Parathyroid adenoma (tissue), 2 donors: ENCODE results near the gene PGM5.

Experiments used
- H2AFZ ChIP-seq: fragments of 300-600 bp; sonication (generic); one replicate; pipeline ENCODE4 v1.7.0; 2017; ENCODE audit warnings: antibody characterized with exemption, mild to moderate bottlenecking
- H3K27ac ChIP-seq: fragments of 300-600 bp; sonication (generic); one replicate; pipeline ENCODE4 v1.7.0; 2017
- H3K27me3 ChIP-seq: fragments of 300-600 bp; sonication (generic); one replicate; pipeline ENCODE4 v1.7.0; 2017; ENCODE audit warnings: low read length; ENCODE audit not compliant: control insufficient read depth, insufficient read depth
- H3K36me3 ChIP-seq: fragments of 300-600 bp; sonication (generic); one replicate; pipeline ENCODE4 v1.7.0; 2017; ENCODE audit warnings: low read length; ENCODE audit not compliant: control insufficient read depth, insufficient read depth
- H3K4me1 ChIP-seq: fragments of 300-600 bp; sonication (generic); one replicate; pipeline ENCODE4 v1.7.0; 2017; ENCODE audit warnings: control low read depth
- H3K4me2 ChIP-seq: fragments of 300-600 bp; sonication (generic); one replicate; pipeline ENCODE4 v1.7.0; 2017; ENCODE audit warnings: low read length
- H3K4me3 ChIP-seq: fragments of 300-600 bp; sonication (generic); one replicate; pipeline ENCODE4 v1.7.0; 2017; ENCODE audit warnings: low read depth, low read length
- H3K79me2 ChIP-seq: fragments of 300-600 bp; sonication (generic); one replicate; pipeline ENCODE4 v1.7.0; 2017; ENCODE audit warnings: control low read depth
- H3K9ac ChIP-seq: fragments of 300-600 bp; sonication (generic); one replicate; pipeline ENCODE4 v1.7.0; 2017; ENCODE audit warnings: mild to moderate bottlenecking
- H3K9me3 ChIP-seq: fragments of 300-600 bp; sonication (generic); one replicate; pipeline ENCODE4 v1.7.0; 2017; ENCODE audit warnings: low read length; ENCODE audit not compliant: control insufficient read depth
- TF ChIP-seq, protein P1 (sequence below): fragments of 300-600 bp; sonication (generic); IDR thresholded peaks from one replicate; pipeline ENCODE4 v1.7.0; 2017; ENCODE audit warnings: antibody characterized with exemption, mild to moderate bottlenecking
- donor health status: primary hyperparathyroidism.

PGM5 gene

DNA sequence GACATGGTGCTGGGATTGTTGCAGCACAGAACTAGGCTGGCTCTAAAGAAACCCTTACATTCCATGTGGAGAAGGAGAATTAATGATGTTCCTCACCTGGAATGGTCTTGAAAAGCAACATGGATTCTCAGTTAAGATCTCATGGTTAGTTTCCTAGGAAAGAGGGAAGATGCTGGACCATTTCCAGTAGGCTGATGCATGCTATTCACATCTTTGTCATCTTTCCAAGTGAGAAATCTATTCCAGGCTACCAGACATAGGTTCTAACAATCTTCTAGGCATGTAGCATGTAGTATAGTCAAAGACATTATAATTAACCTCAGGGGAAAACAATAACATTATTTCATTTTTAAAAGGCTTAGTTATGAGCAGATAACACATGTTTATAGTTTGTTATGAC lies 139.9 kb downstream of the PGM5 start:
- Histone ChIP-seq H3K27me3 (no peaks in the 10 kb centered on the region), H3K9me3 (no peaks in the 10 kb centered on the region), H3K9ac (no peak overlapping the region), H3K4me3 (no peak overlapping the region), H3K4me2 (no peak overlapping the region), H3K27ac (no peak overlapping the region), H2AFZ (no peak overlapping the region), H3K36me3 (no peaks in the 10 kb centered on the region), H3K79me2 (no peaks in the 10 kb centered on the region), H3K4me1 (no peaks in the 10 kb centered on the region)
- TF ChIP-seq, protein P1, sequence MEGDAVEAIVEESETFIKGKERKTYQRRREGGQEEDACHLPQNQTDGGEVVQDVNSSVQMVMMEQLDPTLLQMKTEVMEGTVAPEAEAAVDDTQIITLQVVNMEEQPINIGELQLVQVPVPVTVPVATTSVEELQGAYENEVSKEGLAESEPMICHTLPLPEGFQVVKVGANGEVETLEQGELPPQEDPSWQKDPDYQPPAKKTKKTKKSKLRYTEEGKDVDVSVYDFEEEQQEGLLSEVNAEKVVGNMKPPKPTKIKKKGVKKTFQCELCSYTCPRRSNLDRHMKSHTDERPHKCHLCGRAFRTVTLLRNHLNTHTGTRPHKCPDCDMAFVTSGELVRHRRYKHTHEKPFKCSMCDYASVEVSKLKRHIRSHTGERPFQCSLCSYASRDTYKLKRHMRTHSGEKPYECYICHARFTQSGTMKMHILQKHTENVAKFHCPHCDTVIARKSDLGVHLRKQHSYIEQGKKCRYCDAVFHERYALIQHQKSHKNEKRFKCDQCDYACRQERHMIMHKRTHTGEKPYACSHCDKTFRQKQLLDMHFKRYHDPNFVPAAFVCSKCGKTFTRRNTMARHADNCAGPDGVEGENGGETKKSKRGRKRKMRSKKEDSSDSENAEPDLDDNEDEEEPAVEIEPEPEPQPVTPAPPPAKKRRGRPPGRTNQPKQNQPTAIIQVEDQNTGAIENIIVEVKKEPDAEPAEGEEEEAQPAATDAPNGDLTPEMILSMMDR, result no peak

DNA sequence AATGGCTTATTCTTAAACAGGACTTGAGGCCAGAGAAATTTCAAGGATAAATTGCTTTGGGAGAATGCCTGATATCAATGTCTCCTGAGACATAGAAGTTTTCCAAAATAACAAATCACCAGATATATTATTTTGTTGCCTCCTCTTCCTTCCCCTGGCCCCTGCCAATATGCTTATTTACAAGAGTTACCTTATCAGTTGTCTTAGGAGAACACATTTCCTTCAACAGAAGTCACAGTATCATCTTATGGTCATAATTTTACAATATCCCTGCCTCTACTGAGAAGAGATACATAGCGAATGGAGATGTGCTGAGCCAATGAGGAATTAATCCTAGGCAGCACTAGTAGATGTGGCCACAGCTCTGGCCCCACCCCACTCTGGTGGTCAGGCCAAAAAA lies 141.2 kb downstream of the PGM5 start:
- Histone ChIP-seq H3K36me3 (no peaks in the 10 kb centered on the region), H3K27me3 (no peaks in the 10 kb centered on the region), H3K4me2 (no peak overlapping the region), H3K4me3 (no peak overlapping the region), H3K9ac (no peak overlapping the region), H2AFZ (no peak overlapping the region), H3K27ac (no peak overlapping the region), H3K4me1 (no peaks in the 10 kb centered on the region), H3K9me3 (no peaks in the 10 kb centered on the region), H3K79me2 (no peaks in the 10 kb centered on the region)
- TF ChIP-seq, protein P1, result no peak

DNA sequence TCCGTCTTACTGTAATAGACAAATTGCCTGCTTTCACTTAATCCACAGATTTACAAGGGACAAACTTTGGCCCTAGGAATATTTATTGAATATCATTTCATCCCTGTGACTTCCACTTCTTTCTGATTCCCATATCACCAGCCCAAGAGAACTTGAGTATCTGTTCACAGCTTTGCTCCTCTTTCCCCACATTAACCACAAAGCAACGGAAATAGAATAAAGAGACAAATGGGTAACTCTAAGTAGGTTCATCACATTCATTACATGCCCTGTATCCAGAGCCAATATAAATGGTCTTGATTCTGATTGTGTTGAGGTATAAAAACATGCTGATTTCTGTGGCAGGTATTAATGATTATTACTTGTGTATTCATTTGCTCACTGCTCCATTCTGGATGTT lies 142.4 kb downstream of the PGM5 start:
- no peaks in the 10 kb centered on the region for H3K36me3 ChIP-seq
- no peak overlapping the region for H3K4me3 ChIP-seq
- TF ChIP-seq, protein P1, result no peak
- no peak overlapping the region for H3K4me2 ChIP-seq
- no peaks in the 10 kb centered on the region for H3K9me3 ChIP-seq
- H3K9ac ChIP-seq, result no peak overlapping the region
- H3K27me3 ChIP-seq, result no peaks in the 10 kb centered on the region
- no peak overlapping the region for H2AFZ ChIP-seq
- no peaks in the 10 kb centered on the region for H3K79me2 ChIP-seq
- no peak overlapping the region for H3K27ac ChIP-seq
- no peaks in the 10 kb centered on the region for H3K4me1 ChIP-seq

DNA sequence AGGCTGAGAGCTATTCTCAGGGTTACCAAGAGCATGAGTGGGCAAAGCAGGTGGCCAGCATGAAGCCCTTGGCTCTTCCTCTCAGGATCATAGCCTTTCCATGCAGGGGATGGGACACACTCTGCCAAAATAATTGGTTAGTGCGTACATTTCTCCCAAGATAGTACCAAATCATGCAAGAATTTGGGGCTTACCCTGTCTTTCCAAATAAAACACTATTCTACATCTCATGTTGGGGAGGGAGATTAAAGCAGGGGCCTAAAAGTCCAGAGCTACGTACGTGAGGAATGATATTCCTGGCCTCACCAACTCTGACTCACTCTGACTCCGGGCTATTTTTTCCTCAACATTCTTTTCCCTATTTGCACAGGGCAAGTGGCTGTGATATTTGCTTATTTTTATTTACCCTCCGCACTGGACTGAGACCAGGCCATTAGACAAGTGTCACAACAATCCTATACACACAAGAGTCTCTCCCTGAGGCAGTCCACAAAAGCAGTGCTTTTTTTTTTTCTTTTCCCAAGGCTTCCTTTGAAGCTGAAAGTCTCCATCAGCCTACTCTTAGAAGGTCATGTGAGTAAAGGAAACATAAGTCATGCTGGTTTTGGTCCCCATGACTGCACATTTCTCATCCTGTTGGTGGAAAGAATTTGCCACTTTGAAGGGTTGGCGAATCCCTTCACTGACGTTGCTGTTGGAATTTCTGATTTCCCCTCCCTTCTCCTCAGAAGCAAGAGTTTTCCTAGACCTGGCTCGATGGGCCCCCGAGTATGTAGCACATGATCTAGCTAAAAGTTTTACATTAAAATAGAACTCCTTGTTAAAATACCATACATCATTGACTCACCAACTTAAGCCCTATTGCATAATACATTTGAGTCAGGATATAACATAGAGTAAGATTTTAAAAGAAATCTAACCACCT lies 144.3 kb downstream of the PGM5 start:
- TF ChIP-seq, protein P1, result no peak
- Histone ChIP-seq H2AFZ (no peak overlapping the region), H3K27me3 (no peaks in the 10 kb centered on the region), H3K9me3 (no peaks in the 10 kb centered on the region), H3K79me2 (no peaks in the 10 kb centered on the region), H3K4me1 (no peaks in the 10 kb centered on the region), H3K4me2 (no peak overlapping the region), H3K36me3 (no peaks in the 10 kb centered on the region), H3K4me3 (no peak overlapping the region), H3K27ac (no peak overlapping the region), H3K9ac (no peak overlapping the region)

GRCh38 chr9:68502279-68502678 lies 145.9 kb downstream of the PGM5 start:
- H3K27me3 ChIP-seq, result no peaks in the 10 kb centered on the region
- TF ChIP-seq, protein P1, result no peak
- no peak overlapping the region for H3K27ac ChIP-seq
- H3K9ac ChIP-seq, result no peak overlapping the region
- no peak overlapping the region for H3K4me3 ChIP-seq
- H3K36me3 ChIP-seq, result no peaks in the 10 kb centered on the region
- H2AFZ ChIP-seq, result no peak overlapping the region
- no peak overlapping the region for H3K4me2 ChIP-seq
- no peaks in the 10 kb centered on the region for H3K79me2 ChIP-seq
- no peaks in the 10 kb centered on the region for H3K9me3 ChIP-seq
- H3K4me1 ChIP-seq, result no peaks in the 10 kb centered on the region
